Measurements from ENCODE around the gene KRTAP3-1.
"Not testable (repeated sequence)": the region's sequence is repeated elsewhere in the genome, so short reads cannot be mapped to it uniquely, and the experiment has no call there.

KRTAP3-1 gene

DNA sequence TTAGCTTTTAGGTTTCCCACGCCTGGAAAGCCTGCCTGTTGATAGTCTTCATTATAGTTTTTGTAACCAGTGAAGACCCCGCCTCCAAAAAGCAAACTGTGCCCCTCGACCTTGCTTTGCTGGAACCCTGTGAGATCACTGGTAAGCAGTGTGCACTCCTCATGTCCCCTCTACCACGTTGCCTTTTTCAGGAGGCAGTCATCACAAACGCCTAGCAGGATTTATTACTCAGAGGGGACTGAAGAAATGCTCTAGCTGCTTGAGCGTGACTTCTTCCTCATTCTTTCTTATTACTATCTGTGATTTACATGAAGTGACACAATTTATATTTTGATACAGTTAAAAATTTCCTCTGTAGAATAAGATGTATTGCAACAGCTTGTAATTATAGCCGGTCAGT is 6.5 kb upstream of the KRTAP3-1 start:
- no peak for DNase-seq (ENCODE audit: low read depth)

DNA sequence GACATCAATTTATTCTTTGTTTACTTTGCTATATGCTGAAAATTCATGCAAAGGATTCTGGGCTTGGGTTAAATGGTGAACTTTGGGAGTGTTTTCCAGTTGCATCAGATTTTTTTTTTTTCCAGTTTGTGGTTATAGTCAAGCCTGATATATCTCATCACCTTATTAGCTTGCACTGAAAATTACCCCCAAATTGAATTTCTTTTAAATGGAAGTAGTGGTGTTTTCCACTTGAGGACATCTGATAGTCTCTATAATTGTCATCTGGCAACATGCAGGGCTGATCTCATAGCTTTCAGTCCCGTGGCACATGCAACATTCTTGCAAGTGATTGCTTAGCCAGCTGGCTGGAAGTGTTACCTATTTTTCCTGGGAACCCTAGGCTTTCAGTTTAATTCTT is 4.7 kb upstream of the KRTAP3-1 start:
- no peak for DNase-seq (ENCODE audit: low read depth)

DNA sequence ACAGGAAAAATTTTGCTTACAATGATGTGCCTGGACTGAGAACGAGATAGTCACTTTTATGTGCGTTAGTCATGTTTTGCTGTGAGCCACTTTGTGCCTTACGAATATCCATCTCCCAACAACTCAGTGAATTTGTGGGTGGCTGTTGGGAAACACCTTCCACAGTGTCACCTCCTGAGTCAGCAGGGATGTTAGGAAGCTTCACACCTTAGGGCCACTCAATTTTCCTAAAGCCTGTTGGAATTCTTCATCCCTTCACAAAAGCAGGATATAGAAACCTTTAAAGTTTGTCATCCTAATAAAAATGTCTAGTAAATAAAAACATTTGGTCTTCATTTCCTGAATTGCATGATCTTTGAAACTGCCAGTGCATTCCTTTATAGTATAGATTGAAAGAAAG is 4.3 kb upstream of the KRTAP3-1 start:
- no peak for DNase-seq (ENCODE audit: low read depth)

DNA sequence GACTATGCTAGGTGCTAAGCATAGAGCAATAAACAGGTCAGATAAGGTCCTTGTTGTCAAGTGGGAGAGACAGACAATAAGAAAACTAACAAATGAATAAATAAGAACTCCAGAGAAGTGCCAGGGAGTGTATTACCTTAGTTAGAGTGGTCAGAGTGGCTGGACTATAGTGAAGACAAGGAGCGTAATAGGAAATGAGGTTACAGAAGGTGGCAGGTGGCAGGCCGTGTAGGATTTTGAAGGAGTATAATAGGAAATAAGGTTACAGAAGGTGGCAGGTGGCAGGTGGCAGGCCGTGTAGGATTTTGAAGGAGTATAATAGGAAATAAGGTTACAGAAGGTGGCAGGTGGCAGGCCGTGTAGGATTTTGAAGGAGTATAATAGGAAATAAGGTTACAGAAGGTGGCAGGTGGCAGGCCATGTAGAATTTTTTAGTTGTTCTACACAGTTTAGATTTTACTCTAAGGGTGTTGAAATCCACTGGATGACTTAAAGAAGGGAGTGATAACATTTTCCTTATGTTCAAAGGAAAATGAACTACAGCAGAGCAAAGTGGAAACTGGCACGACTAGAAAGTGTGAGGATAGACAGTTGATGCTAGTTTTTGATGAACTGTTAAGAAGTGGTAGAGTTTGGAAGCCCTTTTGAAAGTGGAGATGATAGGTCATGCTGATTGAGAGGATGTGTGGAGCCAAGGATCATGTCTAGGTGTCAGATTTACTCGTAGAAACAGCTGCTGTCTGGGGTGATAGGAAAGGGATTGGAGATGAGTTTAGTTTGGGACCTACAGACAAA is 3.6 kb upstream of the KRTAP3-1 start:
- no peak for DNase-seq (ENCODE audit: low read depth)

DNA sequence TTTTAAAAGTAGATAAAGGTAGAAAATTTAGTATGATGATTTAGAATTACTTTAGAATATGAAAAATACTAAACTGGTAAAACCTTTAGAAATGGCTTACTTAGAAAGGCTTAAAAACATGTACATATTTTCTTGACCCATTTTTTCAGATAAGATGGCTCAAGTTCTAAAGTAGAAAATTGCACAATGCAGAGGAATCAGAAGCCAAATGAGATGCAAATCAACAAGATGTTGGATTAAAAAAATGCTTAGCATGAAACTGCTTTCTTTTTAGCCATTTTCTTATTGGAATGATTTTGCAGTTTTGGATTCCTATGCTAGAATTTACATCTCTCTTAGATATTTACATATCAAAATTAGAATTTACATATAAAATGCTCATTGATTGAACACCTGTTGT is 1.5 kb upstream of the KRTAP3-1 start:
- no peak for DNase-seq (ENCODE audit: low read depth)

DNA sequence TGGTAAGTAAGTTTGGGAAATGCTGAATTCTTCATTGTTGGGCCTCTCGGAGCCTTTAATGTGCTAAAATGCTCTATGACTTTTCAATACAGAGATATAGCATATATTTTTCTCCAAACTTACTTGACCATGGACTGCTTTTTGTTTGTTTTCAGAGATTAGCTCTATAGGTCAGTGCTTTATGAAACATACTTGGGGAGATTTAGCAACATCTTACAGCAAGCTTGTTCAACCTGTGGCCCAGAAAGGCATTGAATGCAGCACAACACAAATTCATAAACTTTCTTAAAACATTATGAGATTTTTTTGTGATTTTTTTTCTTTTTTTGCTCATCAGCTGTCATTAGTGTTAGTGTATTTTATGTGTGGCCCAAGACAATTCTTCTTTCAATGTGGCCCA is 1.0 kb upstream of the KRTAP3-1 start:
- DNase-seq (ENCODE audit: low read depth): no peak

DNA sequence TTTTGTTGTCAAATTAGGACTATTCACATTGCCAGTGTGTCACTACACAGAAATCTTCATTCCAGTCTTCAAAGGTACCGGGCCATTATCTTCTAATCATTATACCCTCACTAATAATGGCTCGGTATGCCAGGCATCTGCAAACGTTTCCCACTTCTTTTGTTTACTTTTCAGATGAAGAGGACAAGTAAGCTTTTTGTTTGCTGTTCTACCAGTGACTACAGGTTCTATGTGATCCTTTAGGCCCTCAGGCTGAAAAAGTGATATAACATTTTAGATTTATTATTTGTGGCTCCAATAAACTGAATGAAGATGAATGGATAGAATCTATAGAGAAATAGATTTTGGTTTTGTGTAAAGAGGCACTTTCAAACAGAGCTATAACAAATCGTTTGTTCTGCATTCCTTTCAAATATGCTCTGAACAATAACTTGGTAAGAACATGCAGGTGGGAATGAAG is 403 bp upstream of the KRTAP3-1 start:
- no peak for DNase-seq (ENCODE audit: low read depth)

DNA sequence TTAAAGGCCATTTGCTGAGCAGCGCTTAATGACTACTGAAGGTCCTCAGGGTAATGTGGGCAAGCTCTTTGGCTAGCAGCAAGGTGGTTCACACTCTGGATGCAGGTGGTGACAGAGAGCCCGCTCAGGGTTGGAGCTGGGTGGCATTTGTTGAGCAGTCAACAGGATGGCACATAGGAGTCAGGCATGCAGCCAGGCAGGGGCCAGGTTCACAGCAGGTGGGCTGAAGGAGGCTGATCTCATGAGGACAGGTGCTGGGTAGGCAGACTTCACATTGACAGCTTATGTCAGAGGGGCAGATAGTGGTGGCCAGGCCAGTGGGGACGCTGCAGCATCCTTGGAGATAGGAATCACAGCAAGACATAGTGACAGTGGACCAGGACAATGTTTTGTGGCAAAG is 4.5 kb downstream of the KRTAP3-1 start:
- DNase-seq (ENCODE audit: low read depth): no peak

DNA sequence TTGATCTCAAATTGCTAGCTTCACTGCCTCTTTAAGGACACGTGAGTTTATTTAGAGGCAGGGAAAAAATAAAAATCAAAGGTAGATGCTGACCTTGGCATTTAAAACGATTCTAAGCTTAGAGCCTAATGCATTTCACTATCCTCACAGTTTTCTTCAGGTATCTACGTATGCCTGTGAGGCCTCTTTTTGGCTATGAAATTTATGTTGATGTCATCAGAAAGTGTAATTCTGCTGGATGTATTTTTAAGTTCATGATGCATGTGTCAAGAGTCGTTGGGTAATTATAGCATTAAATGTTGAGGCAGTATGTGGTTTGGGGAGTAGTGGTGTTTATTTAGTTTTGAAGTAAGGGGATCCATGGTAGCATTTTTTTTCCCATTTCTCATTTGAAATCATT is 5.0 kb downstream of the KRTAP3-1 start:
- no peak for DNase-seq (ENCODE audit: low read depth)

DNA sequence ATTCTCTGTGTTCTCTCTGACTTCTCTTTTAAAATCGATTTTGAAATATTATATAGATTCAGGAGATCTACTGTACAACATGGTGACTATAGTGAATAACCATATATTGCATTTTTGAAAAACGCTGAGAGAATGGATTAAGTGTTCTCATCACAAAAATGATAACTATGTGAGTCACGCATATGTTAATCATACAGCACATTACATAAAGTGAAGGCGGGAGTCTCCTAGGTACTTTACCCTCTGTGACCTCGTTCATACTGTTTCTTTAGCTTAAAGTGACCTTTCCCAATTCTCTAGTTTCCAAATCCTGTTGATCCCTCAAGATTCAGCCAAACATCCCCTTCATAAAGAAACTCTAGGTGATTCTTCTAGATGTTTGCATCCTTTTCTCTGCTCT is 6.1 kb downstream of the KRTAP3-1 start:
- no peak for DNase-seq (ENCODE audit: low read depth)

DNA sequence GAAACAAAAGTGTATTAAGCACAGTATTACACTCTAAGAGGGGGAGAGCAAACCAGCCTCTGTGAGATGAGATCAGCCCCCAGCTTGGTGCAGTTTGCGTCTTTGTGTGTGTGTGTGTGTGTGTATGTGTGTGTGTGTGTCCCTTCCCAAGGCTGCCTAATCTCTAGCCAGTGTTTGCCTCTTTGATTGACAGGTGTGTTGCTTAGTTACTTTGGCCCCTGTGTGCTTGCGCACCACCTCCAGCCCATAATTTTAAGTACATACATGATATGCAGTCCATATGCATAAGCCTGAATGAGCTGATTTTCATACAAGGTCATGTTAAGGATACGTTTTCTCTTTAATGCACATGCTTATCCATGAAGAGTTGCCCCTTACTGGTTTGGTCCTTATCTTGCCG is 7.1 kb downstream of the KRTAP3-1 start:
- no peak for DNase-seq (ENCODE audit: low read depth)

DNA sequence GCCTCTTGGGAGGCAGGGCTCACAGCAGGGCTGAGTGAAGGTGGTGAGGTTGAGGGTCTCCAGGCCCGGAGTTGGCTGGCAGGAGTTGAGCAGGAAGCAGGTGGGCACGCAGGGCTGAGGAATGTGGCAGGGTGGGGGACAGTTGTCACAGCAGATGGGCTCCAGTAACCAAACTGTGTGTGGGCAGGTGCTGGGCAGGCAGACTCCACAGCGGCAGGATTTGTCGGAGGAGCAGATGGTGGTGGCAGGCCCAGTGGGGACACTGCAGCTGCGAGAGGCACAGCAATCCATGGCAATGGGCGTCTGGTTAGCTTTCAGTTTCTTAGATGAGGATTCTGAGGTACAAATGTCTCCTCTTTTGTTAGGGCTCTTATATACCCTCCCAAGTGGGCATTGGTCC is 9.4 kb downstream of the KRTAP3-1 start, which contains the start of gene KRTAP3-2:
KRTAP3-2 (minus strand) TSS at position 344 of the 400 bp plus-strand sequence; CDS start at position 291, 53 bp downstream.
- not testable (repeated sequence) for DNase-seq (ENCODE audit: low read depth)

DNA sequence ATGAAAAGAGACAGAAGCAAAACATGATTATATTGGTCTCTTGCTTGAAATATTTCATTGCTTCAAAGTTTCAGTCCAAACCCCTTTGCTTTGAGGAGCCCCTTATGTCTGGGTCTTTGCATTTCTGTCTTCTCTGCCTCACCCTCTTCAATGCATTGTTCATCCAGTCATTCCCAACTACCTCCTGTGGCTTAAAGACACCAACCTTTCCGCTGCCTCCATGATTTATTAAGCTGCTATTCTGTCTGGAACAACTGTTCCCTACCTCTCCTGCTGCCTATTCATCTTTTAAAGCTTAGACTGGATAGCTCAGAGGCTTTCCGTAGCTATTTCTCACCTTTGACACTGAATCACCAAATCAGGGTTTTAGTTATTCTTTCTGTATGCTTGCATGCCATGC is 11.6 kb downstream of the KRTAP3-1 start:
- no peak for DNase-seq (ENCODE audit: low read depth)

DNA sequence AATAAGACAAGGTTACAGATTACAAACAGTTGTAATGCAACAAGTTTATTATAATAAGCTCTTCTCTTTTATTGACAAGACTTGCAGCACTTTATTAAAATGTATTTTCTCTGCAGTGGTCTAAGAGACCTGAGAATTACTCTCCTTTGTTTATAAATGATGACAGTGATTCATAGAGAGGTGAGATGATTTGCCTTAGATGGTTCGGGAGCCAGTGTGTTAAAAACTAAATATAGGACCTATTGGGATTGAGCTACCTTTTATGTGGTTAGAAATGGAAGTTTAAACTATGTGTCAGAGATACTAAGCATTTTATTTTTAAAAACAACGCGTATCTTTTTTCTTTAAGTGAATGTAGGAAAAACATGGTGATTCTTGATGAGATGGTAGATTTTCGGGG is 12.1 kb downstream of the KRTAP3-1 start:
- DNase-seq (ENCODE audit: low read depth): no peak

DNA sequence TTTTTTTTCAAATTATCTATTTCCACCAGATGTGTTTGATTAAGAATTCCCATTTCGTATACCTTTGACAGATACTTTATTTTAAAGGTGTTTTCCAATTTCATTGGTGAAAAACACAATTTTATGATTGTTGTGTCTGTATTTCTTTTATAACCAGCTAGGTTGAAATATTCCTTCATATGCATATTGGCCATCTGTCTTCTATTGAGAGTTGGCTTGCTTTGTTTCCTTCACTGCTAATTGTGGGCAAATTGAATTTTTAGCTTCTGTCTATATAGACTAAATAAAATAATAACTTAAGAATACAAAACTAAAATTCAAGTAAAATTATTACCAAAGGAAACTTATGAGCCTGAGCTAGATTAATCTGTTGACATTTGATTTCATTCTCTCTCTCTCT is 13.8 kb downstream of the KRTAP3-1 start:
- no peak for DNase-seq (ENCODE audit: low read depth)

DNA sequence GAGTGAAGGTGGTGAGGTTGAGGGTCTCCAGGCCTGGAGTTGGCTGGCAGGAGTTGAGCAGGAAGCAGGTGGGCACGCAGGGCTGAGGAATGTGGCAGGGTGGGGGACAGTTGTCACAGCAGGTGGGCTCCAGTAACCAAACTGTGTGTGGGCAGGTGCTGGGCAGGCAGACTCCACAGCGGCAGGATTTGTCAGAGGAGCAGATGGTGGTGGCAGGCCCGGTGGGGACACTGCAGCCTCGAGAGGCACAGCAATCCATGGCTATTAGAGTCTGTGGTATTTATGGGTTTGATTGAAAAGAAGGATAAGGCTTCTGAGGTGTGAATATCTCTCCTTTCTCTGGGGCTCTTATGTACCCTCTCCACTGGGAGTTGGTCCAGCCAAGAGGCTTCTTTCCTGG is 15.1 kb downstream of the KRTAP3-1 start, which contains the start of gene KRTAP3-3:
KRTAP3-3 (minus strand) TSS at position 326 of the 400 bp plus-strand sequence; CDS start at position 259, 67 bp downstream.
- DNase-seq (ENCODE audit: low read depth): no peak

DNA sequence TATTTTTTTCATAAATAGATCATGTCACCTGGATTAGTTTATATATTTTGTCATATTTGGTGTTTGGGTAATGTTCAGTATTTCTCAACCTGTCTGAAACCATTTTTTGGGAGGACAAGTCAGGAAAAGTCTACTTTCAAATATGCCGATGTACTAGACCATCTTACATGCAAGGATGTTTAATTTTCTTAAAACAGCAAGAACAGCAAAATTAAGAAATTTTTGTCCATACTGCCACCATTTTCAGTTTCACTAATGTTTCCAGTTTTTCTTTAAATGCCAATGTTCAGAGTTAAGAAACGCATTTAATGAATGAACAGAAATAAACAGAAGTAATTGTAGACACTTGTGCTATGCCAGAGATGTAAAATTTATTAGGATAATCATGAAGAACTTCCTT is 15.8 kb downstream of the KRTAP3-1 start:
- no peak for DNase-seq (ENCODE audit: low read depth)

DNA sequence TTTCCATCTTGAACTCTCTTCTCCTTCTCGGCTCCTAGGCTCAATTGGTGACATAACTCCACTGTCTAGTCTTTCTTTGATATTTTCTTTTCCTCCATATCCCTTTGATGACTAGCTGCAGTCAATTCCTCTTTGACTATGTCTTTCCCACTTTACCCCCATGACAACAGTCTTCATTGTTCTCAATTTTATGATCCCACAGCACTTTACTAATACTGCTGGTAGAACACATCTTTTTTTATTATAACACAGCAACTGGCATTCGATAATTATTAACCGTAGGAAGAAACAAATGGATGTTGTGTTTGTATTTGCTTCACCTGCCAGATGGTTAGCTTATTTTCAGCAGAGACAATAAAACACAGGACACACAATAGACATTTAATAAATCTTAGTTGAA is 16.3 kb downstream of the KRTAP3-1 start:
- no peak for DNase-seq (ENCODE audit: low read depth)

DNA sequence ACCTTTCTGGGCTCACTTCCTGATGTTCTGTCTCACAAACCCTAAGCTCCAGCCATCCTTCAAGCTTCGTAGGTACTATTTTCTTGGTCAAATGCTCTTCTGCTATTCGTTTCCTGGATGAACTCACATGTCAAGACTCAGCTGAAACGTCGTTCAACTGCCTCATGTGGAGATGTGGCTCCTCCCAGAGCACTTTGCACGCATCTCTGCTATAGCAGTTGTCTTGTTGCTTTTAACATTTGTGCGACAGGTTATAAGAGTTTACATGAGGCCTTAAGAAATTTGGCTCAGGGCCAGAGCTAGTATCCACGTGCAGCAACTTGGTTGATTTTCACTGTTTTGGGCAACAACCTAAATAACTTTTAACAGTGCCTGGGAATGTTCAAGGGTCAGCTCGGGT is 22.0 kb downstream of the KRTAP3-1 start:
- DNase-seq (ENCODE audit: low read depth): no peak

DNA sequence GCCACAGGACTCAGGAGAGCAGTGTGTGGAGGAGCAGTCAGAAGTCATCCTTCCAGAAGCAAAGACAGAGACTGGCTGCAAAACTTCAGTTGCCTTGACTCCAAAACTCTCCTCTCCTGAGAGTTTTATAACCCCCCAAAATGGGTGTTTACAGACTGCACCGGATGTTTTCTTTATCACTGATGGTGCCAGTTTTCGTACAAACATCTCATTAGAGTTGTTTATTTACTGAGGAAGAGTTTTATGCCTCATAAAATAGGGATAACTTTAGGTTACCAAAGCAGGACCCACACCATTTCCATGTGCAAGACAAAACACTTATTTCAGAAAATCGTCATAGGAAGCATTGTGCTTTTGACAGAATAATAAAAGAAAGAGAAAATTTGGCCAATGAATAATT is 24.7 kb downstream of the KRTAP3-1 start, which contains the start of gene KRT40:
KRT40 (minus strand) TSS at position 101 of the 400 bp plus-strand sequence; CDS start at position 48, 53 bp downstream.
- DNase-seq (ENCODE audit: low read depth): no peak

DNA sequence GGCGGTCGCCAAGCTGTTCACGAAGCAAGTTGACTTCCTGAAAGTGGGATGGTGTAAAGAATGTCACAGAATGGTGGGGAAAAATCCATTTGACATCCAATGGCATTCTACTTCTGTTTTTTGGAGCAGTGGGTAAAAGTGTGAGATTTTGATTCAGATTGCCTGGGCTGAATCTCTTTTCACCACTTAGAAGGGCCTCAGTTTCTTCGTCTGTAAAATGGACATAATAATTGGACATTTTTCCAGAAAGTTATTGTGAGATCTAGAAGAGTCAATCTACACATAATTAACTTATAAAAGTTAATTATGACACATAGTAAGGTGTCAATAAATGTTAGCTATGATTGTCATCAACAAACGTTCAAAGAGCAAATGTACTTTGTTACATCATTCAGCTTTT is 27.8 kb downstream of the KRTAP3-1 start:
- DNase-seq (ENCODE audit: low read depth): no peak

DNA sequence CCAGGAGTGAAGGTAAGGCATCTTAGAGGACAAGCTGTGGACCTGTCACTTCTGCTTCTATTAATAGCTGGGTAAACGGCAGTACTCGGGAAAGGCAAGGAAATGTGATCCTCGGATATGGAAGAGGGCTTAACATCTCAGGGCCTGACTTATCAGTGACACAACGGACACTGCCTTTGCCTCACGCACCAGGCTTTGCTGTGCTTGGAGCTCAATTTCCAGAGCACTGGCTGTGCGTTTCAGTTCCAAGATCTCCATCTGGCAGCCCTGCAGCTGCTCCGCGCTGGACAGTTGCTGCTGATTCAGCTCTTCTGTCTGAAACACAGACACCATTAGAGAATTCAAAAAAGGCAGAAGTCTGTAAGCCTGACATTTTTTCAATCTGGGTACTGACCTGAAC is 28.3 kb downstream of the KRTAP3-1 start:
- no peak for DNase-seq (ENCODE audit: low read depth)

DNA sequence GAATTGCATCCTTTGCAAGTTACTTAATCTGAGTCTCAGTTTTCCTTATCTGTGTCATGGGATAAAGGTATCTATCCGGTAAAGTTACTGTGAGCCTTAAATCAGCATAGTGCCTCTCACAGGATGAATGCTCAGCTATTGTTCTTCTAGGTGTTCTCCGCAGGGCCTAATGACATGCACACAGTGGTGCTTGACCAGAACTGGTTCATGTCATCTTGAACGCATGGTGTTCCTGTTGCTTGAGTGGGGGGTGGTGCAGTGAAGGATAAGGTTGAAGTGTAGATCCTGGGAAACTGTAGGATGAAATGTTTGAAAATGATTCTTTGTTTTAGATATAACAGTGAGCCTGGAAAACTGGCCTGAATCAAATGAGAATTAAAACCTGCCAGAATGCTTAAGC is 28.8 kb downstream of the KRTAP3-1 start:
- no peak for DNase-seq (ENCODE audit: low read depth)

DNA sequence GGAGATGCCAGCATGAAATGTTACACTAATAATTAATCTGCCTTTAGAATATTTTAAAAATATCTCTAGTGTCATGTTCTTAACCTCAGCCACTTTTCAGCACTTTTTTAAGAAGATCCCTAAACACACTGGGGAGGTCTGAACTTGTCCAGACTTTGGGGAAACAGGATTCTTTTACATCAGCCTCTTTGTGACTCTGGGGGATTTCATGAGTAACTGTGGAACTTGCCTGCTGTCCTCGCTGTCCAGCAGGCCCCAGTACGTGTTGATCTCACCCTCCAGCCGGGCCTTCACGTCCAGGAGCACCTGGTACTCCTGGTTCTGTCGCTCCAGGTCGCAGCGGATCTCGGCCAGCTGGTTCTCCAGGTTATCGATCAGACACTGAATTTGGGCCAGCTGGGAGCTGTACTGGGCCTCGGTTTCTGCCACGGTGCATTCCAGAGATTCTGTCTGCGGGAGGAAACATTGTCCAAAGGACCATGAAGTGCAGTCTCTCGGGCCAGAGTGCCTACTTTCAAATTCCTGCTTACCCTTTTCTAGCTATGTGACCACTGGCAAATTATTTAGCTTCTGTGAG is 30.3 kb downstream of the KRTAP3-1 start:
- DNase-seq (ENCODE audit: low read depth): no peak
